Measurements from ENCODE around the gene FOSB.

The FOSB gene

GRCh38 chr19:45442778-45443461 lies 24.9 kb upstream of the FOSB start:
- DNase-seq, result no peak

GRCh38 chr19:45443462-45444317 lies 24.1 kb upstream of the FOSB start:
- DNase-seq, result peak; percentile 68

DNA sequence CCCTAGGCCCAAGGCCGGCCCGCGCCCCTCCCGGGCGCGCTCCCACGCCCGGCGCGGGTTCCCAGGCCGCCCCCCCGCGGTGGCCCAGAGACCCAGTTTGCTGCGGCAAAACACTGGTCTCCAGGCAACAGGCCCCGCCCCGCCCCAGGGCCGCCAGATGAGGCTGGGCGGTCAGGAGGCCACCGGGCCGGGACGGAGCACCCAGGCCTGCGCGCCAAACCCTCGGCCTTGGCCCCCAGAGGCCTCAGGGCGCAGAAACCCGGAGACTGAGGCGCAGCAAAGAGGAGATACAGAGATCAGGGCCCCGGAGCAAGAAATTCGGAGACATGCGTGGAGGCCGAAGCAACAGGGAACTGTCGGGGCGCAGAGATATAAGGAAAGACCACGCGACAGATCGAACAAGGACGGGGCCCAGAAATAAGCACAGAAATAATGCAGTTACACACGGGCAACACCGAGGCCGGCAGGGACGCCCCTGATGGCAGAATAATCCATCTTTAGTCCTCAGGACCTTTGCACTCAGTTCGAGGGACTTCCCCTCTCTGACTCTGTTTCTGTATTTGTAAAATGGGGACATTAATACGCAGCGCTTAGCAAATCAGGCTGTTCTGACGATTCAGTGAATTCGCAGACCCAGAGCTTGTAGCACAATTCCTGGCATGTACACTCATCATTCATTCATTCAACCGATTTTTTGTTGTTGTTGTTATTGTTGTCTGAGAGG lies 23.3 kb upstream of the FOSB start:
- peak; percentile 71 for DNase-seq

DNA sequence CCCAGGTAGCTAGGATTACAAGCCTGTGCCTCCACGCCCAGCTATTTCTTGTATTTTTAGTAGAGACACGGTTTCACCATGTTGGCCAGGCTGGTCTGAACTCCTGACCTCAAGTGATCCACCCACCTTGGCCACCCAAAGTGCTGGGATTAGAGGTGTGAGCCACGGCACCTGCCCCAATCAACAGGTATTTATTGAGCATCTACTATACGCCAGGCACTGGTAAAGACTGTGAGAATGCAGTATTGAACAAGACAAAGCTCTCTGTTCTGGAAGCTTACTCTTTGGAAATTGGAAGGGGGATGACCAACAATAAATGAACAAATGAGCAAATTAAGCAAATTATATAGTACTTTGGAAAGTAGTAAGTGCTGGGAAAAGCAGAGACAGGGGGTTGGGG lies 22.7 kb upstream of the FOSB start:
- no peak for DNase-seq

DNA sequence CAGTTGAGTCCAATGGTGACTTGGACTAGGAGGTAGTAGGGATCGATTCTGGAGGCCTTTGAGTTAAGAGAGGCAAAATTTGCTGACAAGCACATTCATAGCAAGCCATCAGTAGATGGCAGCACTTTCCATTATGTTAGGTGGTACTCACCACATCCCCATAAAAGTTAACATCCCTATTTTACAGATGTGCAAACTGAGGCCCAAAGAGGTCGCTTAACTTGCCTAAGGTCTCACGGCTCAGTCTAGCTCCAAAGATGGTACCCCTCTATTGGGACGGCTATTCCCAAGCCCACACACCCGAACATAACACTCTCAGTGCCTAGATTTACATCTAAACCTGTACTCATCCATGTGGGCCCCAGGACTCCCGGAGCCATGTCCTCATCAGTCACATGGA lies 21.5 kb upstream of the FOSB start:
- no peak for DNase-seq

DNA sequence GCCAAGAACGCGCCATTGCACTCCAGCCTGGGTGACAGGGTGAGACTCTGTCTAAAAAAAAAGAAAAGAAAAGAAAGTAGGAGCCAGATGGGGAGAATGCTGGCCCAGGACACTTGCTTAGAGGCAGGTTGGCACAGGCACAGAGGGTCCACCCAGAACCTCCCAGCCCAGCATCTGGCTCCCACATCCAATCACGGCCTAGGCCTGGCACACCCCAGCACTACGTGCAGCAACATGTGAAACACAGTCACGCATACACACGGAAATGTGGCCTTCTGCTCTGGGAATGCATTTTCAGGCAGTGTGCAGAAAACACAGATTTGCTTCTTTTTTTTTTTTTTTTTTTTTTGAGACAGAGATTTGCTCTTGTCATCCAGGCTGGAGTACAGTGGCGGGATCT lies 20.9 kb upstream of the FOSB start:
- DNase-seq, result no peak

- no peak for DNase-seq
These were observed 19.4 kb upstream of the FOSB start for GRCh38 chr19:45448425-45448756.

GRCh38 chr19:45448887-45449299 lies 18.9 kb upstream of the FOSB start:
- DNase-seq, result no peak

GRCh38 chr19:45450012-45450333 lies 17.8 kb upstream of the FOSB start:
- DNase-seq, result no peak

- DNase-seq, result no peak
These were observed 16.5 kb upstream of the FOSB start for GRCh38 chr19:45451131-45451849.

DNA sequence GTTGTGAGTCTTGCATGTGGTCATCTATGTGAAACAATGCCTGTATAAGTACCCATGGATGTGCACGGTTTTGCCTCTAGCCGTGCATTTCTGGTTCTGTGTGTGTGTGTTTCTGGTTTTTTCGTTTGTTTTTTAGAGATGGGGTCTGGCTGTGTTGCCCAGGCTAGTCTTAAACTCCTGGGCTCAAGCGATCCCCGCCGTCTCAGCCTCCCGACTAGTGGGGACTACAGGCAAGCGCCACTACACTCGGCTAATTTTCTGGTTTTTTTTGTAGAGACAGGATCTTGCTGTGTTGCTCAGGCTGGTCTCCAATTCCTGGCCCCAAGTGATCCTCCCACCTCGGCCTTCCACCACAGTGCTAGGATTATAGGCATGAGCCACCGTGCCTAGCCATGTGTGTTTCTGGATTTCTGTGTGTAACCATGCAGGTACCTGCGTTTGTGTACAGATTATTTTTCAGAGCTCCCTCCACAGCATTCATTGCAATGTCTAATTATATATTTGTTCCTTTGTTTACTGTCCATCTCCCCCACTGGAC lies 15.9 kb upstream of the FOSB start:
- no peak for DNase-seq

DNA sequence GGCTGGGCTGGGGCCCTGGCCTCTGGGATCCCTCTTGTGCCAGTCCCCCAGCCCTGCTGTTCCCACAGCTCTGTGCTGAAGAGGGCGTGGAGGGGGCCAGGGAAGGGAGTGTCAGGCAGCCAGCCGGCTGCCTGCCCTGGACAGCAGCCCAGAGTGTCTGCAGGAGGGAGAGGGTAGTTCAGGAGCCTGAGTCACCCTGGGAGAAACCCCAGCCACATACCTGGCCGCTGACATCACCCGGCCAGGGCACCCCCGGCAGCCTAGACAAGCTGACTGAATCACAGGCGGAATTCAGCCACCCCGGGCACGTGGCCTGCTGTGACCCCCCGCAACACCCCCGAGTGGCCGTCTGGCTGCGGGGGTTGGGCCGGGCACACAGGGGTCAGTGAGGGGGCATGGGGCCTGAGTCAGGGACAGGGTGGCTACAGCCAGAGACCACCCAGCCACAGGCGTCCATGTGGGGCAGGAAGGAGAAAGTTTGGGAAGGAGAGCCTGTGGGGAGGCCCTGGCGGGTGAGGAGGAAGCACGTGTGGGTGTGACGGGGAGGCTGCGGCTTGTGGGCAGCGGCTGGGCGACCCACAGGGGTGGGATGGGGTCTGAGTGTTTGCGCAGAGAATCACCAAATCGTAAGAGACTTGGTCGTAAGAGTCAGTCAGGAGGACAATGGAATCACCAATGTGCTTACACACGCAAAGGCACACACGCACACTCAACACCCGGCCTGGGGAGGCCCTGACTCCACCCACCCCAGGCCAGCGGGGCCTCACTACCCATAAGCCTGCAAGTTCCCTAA lies 11.9 kb upstream of the FOSB start:
- DNase-seq, result peak; percentile 72

DNA sequence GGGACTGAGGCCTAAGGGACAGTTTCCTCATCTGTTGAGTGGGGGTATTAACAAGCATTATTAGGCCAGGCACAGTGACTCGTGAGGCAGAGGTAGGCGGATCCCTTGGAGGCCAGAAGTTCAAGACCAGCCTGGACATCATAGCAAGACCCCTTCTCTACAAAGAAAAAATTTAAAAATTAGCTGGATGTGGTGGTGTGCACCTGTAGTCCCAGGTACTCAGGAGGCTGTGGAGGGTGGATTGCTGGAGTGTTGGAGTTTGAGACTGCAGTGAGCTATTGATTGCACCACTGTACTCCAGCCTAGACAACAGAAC lies 11.3 kb upstream of the FOSB start:
- no peak for DNase-seq

GRCh38 chr19:45457776-45458175 lies 10.0 kb upstream of the FOSB start:
- no peak for DNase-seq

DNA sequence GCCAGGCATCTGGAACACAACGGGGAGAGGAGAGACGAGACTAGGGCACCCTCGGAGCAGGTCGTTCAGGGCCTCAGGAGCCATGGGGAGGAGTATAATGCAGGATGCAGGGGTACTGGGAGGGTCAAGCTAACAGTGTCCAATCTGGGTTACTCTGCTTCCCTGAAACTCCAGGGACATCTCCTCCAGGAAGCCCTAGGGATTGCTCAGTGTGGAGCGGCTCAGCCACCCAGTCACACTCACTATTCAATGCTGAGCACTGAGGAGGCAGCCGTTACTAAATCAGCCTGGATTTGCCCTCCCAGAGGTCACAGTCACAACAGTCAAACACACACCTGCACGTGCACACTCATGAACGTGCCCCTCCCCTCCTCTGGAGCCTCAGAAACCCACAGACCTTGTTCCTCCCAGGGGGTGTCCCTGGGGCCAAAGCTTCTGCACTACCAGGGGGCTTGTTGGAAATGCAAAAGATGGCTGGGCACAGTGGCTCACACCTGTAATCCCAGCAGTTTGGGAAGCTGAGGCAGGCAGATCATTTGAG lies 6.9 kb upstream of the FOSB start:
- DNase-seq, result no peak

- DNase-seq, result no peak
These were observed 5.6 kb upstream of the FOSB start for GRCh38 chr19:45462174-45462573.

GRCh38 chr19:45463241-45463640 lies 4.6 kb upstream of the FOSB start:
- peak; percentile 15 for DNase-seq

DNA sequence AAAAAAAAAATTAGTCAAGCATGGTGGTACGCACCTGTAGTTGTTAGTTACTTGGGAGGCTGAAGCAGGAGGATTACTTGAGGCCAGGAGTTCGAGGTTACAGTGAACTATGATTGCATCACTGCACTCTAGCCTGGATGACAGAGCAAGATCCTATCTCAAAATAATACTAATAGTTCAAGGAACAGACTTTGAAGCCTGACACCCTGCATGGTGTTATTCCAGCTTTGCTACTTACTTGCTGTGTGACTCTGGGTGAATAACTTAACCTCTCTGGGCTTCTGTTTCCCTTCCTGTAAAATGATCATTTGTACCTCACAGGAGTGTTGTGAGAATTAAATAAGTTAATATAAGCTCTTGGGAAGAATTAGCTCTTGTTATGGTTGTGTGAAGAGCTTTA lies 3.5 kb upstream of the FOSB start:
- DNase-seq, result no peak

DNA sequence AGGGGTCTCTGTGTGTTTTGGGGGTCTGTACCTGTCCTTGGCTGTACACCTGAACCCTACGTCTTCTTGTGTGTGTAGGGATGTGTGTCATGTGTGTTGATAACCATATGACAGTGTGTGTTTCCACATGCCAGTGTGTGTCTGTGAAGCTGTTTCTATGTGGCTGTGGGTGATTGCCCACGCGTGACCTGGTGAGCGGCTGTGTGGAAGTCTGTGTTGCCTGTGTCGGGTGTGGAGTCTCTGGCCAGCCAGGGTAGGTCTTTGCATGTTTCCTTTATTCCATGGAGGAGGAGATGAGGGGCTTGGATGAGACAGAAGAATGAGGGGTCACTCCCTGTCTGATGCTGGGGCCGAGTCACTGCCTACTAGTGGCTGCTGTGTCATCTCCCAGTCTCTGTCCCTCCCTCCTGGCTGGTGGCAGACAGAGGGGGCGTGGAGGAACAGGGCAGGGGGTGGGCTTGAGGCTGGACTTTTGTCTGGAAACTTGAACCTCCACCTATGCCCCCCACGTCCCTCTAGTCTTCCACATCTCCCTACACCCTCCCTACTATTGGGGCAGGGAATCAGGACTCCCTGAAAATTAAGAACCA lies 2.8 kb upstream of the FOSB start:
- no peak for DNase-seq

GRCh38 chr19:45467115-45467455 lies 711 bp upstream of the FOSB start:
- DNase-seq, result no peak

GRCh38 chr19:45468159-45468651 lies 409 bp downstream of the FOSB start:
- no peak for DNase-seq

- DNase-seq, result no peak
These were observed 971 bp downstream of the FOSB start for GRCh38 chr19:45468803-45469131.

Data from NCI-H774 (cell line).